Bone marrow (tissue), 2 donors: ENCODE data around the gene CABP2.
A peak's percentile ranks its signal among the peaks of the same experiment; 100 is the strongest.

Source experiments
- DNase-seq, 2 donors: peaks; one replicate each; lab custom pipeline; 2025; lab: John Stamatoyannopoulos, UW

The CABP2 gene

DNA sequence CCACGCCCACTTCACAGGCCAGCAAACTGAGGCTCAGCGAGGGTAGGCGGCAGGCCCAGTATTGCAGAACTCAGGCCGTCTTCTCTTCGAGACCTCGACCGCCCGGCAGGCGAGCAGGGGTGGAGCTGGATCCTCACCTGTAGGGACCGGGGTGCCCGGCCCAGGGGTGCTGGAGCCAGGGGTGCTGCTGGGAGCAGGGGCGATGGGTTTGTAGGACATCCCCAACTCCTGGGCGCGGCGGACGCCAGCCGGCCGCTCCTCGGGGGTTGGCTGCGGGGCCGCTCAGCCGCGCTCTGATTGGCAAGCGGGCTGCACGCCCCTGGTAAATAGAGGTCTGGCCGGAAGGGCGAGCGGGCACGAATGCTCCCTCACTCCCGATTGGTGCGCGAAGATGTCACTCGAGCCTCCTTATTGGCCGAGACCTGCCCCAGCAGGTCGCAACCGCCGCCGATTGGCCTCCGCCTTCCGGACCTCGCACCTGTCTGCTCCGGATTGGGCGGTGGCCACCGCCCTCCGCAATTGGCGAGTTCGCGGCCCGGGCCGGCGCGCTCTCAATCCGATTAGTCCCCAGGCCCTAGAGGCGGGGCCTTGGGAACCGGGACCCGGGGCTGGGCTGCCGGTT, 15.3 kb downstream of the CABP2 start, which contains the start of gene CDK2AP2:
Gene CDK2AP2, minus strand, starts transcription at position 299 of the 622 bp plus-strand sequence. Its CDS starts 80 bp downstream, at position 219.
- peak; percentile 96 to 98 for DNase-seq

GRCh38 chr11:67507242-67507863, 15.9 kb downstream of the CABP2 start:
- no peak for DNase-seq

GRCh38 chr11:67506426-67507051, 16.7 kb downstream of the CABP2 start:
- no peak for DNase-seq

- peak; percentile 89 to 90 for DNase-seq
Observed at GRCh38 chr11:67505605-67506396, 17.4 kb downstream of the CABP2 start.

- DNase-seq: peak in 1 of 2 donors; percentile 76
Observed at GRCh38 chr11:67504950-67505581, 18.2 kb downstream of the CABP2 start, which contains the start of gene PITPNM1. Gene PITPNM1 (minus strand): TSS chr11:67505363. CDS start chr11:67504180, 1,183 bp downstream.

DNA sequence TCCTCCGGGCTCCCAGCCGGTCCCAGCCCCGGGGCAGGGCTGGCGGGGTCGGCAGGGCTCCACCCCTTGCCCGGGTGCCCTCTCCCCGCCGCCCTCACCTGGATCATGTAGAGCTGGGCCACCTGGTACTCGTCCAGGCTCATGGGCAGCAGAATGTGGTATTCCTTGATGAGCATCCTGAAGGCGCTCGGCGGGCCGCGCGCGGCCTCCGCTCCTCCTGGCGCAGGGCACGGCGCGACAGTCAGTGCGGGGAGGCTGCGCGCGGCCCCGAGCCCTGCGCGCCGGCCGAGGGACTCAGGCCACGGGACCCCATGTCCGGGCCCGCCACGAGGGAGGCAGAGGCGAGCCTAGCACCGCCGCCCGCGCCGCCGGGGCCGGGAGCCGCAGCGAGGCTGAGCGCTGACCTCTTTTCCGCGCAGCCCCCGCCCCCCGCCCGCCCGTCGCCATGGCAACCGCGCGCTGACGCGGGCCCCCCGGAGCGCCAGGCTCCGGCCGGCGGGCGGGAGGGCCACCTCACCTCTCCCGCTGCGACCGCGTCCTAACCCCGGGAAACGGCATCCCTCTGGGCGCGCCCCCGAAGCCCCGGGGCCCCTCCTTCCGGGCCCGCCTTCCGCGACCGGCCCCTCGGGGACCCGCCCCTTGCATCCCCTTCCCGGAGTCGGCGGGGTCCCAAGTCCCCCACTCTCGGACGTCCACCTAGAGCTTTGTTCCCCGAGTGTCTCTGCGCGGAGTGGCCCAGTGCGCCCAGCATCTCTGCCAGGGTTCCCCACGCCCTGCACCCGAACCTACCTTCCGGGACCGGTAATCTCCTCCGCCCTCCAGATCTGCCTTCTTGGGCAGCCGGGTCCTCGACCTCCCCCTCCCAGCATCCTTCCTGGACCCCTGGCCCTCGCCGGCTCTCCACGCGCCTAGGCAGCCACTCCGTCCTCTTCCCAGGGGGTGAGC, 19.0 kb downstream of the CABP2 start:
- no peak for DNase-seq

- DNase-seq: no peak
Observed at GRCh38 chr11:67503119-67504004, 19.9 kb downstream of the CABP2 start.

- DNase-seq: no peak
Observed at GRCh38 chr11:67502328-67502979, 20.8 kb downstream of the CABP2 start.

DNA sequence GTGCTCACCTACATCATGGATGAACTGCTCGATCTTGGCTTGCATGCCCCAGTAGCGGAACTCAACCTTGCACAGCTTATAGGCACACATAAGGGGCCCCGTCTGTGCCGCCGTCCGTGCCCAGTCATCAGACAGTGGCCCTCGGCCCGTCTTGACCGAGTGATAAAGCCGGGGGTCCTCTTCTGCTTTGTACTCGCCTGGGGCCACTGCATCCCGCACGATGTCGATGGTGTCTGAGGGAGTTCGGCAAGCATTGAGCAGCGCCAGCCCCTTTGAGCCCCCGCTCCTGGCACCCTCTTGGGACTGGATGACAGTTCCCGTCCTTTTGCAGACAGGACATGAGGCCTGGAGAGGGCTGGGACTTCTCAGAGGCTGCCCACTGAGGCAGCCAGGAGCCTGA, 21.4 kb downstream of the CABP2 start:
- DNase-seq: no peak

GRCh38 chr11:67500831-67501715, 22.2 kb downstream of the CABP2 start:
- DNase-seq: peak in 1 of 2 donors; percentile 8

DNA sequence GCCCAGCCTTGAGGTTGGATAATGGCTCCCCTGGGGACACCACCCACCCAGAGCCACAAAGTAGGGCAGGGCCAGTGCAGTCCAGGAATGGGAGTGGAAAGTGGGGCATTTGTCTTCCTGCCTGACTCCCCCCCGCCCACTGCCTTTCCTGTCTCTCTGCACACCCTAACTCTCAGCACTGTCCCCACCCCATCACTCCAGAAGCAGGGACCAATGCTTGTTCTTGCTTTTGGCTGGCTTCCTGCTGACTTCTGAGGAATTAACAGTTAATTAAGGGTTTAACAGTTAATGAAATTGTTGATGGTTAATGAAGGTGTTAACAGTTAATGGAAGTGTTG, 22.8 kb downstream of the CABP2 start:
- no peak for DNase-seq

DNA sequence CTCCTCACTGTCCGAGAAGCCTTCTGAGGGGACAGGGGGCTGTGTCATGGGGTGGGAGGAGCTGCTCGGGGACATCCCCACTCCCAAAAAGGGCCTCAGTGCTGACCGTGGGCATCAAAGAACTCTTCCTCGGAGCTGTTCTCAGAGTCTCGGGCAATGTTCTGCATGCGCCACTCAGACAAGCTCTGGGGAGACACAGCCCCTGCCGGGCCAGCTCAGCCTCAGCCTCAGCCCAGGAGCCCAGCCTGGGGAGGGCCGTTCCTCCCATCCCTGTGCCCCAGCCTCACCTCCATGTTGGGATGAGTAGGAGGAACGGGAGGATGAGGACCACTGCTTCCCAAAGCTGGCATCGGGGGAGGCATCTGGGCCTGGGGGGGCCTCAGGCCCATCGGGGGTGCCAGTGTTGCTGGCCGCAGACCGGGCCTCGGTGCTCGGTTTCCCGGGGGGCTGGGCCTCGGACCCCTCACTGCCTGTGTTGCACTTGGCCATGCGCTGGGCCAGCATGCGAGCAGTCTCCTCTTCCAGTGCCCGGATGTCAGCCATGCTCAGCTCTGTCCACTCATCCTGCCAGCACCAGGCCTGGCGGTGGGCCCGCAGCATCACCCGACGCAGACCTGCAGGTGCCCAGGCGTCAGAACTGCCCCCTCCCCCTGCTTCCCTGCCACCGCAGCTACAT, 23.3 kb downstream of the CABP2 start:
- no peak for DNase-seq

DNA sequence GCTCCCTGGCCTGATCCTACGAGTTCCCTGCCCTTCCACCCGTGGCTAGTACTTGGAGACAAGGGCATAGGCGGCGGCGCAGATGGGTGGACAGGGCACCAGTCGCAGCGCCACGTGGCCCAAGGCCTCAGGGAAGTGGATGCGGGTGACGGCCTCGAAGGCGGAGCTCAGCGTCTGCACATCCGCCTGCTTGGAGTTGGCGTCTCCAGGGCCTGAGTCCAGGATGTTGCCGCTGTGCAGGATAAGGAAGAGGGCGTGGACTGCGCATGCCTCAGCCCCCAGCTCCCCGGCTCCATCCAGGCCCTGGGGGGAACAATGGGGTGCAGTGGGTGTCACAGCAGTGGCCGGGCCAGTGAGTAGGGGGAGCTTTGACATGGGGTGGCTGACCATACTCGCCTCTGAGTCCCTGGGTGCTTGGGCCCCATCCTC, 24.7 kb downstream of the CABP2 start:
- no peak for DNase-seq

- DNase-seq: no peak
Observed at GRCh38 chr11:67497656-67498291, 25.5 kb downstream of the CABP2 start.

DNA sequence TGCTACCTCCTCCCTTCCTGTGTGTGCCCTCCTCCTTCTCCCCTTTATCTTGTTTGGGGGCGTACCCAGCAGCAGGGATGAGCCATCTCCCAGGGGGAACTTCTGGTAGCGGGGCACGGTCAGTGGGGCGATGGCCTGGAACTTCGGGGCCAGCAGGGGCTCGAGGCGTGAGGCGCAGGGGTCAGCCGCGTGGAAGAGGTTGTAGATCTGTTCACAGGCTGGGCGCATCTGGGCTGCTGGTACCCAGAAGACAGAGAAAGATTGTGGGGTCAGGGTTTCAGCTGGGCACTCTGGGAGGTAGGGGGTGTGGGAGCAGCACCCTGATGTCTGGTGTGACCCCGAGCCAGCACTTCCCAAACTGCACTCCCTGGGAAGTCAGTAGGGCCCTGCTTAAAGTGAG, 27.1 kb downstream of the CABP2 start:
- DNase-seq: no peak

GRCh38 chr11:67495234-67496005, 27.8 kb downstream of the CABP2 start:
- DNase-seq: no peak
